Nephron (organoid): ENCODE results near the gene DGCR6.
"Not testable (repeated sequence)": the region's sequence is repeated elsewhere in the genome, so short reads cannot be mapped to it uniquely, and the experiment has no call there.

ENCODE experiments used
- H3K27ac Mint-ChIP-seq, 3 experiments: 2 replicates each; pipeline ENCODE4 v1.8.0; 2020; ENCODE audit warnings: mixed read lengths in 3 of 3, mild to moderate bottlenecking in 2 of 3, moderate library complexity in 1 of 3
- H3K27me3 Mint-ChIP-seq: 2 replicates; pipeline ENCODE4 v1.8.0; 2021; ENCODE audit warnings: low read depth, mild to moderate bottlenecking, moderate library complexity, mixed read lengths
- H3K36me3 Mint-ChIP-seq: 2 replicates; pipeline ENCODE4 v1.8.0; 2020; ENCODE audit warnings: low read depth, mixed read lengths
- H3K4me1 Mint-ChIP-seq: 2 replicates; pipeline ENCODE4 v1.8.0; 2020; ENCODE audit warnings: mixed read lengths
- H3K4me3 Mint-ChIP-seq, 3 experiments: 2 replicates each; pipeline ENCODE4 v1.8.0; 2020; ENCODE audit warnings: mild to moderate bottlenecking in 3 of 3, mixed read lengths in 3 of 3, moderate library complexity in 2 of 3
- H3K9me3 Mint-ChIP-seq: 2 replicates; pipeline ENCODE4 v1.8.0; 2020; ENCODE audit warnings: mixed read lengths
- CTCF ChIP-seq, 3 experiments: fragments of 200-600 bp; sonication (generic); IDR thresholded peaks; one replicate each; pipeline ENCODE4 v1.5.0; 2021; ENCODE audit warnings: antibody characterized with exemption in 3 of 3; ENCODE audit not compliant: unreplicated experiment in 3 of 3

The DGCR6 gene

GRCh38 chr22:18927020-18927419 is 20.9 kb downstream of the DGCR6 start:
- TF ChIP-seq CTCF (IDR thresholded peaks at IDR 0.05; ENCODE audit: unreplicated experiment in 3 of 3) = no peak
- Mint-ChIP-seq H3K4me3 (no peak overlapping the region), H3K9me3 (no peaks in the 10 kb centered on the region), H3K4me1 (no peaks in the 10 kb centered on the region), H3K27ac (no peak overlapping the region), H3K36me3 (no peaks in the 10 kb centered on the region), H3K27me3 (no peaks in the 10 kb centered on the region)

DNA sequence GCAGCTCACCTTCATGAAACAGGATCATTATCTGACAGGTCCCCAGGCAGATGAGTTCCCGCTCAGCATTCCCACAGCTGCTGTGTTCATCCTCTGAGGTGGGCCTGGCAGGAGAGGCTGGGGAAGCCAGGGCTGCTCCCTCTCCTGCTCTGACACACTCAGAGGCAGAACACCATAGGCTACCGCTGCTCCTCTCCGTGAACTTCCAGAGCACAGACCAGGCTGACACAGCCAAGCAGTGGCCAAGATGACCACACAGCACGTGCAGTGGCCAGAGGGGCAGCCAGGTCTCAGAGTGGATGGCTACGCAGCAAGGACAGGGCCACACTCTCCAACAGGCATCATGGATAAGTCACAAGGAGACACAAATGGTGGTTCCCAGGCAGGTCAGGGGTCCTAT is 21.5 kb downstream of the DGCR6 start:
- no peaks in the 10 kb centered on the region for H3K9me3 Mint-ChIP-seq
- no peak for TF ChIP-seq CTCF (IDR thresholded peaks at IDR 0.05; ENCODE audit: unreplicated experiment in 3 of 3)
- no peaks in the 10 kb centered on the region for H3K27me3 Mint-ChIP-seq
- H3K4me1 Mint-ChIP-seq = no peaks in the 10 kb centered on the region
- no peak overlapping the region for H3K4me3 Mint-ChIP-seq
- no peak overlapping the region for H3K27ac Mint-ChIP-seq
- no peaks in the 10 kb centered on the region for H3K36me3 Mint-ChIP-seq

DNA sequence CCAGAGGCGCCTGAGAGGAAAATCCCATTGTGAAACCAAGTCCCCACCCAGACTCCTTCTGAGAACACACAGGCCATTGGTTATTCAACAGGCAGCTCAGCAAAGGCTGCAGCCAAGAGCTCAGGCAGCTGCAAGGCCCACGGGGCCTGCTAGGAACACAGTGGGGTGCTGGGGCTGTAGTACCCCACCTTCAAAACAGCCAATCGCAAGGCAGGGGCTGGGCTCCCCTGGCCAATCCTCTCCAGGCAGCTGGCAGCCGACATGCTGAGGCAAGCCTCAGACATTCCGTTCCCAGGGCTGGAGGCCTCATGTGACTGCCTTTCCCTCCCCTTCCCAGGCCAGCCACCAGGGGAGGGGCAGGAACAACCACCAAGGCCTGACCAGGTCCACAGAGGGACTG is 23.3 kb downstream of the DGCR6 start:
- H3K4me1 Mint-ChIP-seq = no peaks in the 10 kb centered on the region
- no peaks in the 10 kb centered on the region for H3K9me3 Mint-ChIP-seq
- no peaks in the 10 kb centered on the region for H3K27me3 Mint-ChIP-seq
- H3K4me3 Mint-ChIP-seq = no peak overlapping the region
- no peak for TF ChIP-seq CTCF (IDR thresholded peaks at IDR 0.05; ENCODE audit: unreplicated experiment in 3 of 3)
- H3K36me3 Mint-ChIP-seq = no peaks in the 10 kb centered on the region
- H3K27ac Mint-ChIP-seq = no peak overlapping the region

DNA sequence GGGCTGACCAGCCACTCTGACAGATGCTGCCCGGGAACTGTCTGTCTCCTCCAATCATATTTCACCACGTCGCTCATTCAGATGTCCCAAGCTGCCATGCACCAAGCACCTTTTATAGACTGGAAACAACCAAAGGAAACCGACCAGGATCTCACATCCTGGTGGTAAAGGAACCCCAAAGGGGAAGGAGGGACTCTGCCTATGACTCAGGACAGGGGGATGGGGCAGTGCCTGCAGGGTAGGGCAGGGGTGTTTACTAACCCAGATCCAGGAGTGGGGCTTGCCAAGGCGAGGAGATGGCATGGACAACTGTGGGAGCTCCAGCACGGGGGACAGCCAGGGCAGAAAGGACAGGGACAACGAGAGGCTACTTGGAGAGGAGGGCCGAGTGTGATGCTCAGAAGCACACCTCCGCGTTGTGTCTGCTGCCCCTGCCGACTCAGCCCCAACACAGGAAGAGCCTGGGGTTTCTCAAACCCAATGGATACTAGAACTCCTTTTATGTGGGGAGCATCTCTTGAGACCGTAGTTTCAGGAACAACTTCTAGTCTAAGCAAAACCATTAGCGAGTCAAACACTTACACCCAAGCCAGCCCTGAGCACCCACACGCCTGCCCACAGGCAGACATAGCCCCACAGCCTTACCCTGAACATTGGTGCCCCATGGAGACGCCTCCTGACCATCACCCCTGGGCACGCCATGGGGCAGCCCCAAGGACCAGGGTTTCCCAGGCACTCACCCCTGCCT is 26.0 kb downstream of the DGCR6 start:
- H3K27ac Mint-ChIP-seq = no peak overlapping the region
- no peaks in the 10 kb centered on the region for H3K27me3 Mint-ChIP-seq
- H3K9me3 Mint-ChIP-seq = no peaks in the 10 kb centered on the region
- H3K4me3 Mint-ChIP-seq = no peak overlapping the region
- H3K4me1 Mint-ChIP-seq = no peaks in the 10 kb centered on the region
- TF ChIP-seq CTCF (IDR thresholded peaks at IDR 0.05; ENCODE audit: unreplicated experiment in 3 of 3) = no peak
- H3K36me3 Mint-ChIP-seq = no peaks in the 10 kb centered on the region

DNA sequence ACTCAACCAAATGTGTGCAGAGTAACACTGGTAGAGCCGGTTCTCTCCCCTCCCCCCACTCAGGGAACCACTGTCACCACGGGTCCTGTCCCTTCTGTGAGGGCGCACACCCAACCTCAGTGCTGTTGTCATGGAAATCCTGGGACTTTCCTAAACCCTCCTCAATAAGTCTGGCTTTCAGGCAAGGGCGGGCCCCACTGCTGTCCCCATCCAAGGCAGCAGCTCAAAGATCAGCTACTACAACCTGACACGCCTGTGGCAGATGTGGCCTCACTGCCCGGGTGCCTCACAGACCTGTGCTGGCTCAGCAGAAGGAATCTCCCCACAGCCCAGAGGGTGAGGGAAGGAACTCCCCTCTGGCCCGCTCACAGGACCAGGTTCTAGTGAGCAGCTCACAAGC is 27.8 kb downstream of the DGCR6 start:
- no peaks in the 10 kb centered on the region for H3K4me1 Mint-ChIP-seq
- no peak overlapping the region for H3K4me3 Mint-ChIP-seq
- H3K36me3 Mint-ChIP-seq = no peaks in the 10 kb centered on the region
- no peaks in the 10 kb centered on the region for H3K27me3 Mint-ChIP-seq
- no peaks in the 10 kb centered on the region for H3K9me3 Mint-ChIP-seq
- no peak overlapping the region for H3K27ac Mint-ChIP-seq
- TF ChIP-seq CTCF (IDR thresholded peaks at IDR 0.05; ENCODE audit: unreplicated experiment in 3 of 3) = no peak

- not testable (repeated sequence) for H3K4me3 Mint-ChIP-seq, H3K27me3 Mint-ChIP-seq, H3K36me3 Mint-ChIP-seq, H3K9me3 Mint-ChIP-seq, H3K4me1 Mint-ChIP-seq, H3K27ac Mint-ChIP-seq
These were observed 28.6 kb downstream of the DGCR6 start for GRCh38 chr22:18934688-18935087.
